ENCODE data around the gene SYNDIG1L. TPM values are rescaled to one million over a fixed set of nuclear protein-coding genes. Genes with fewer than 3 reads are reported as not detected.

Gene SYNDIG1L
- total and polyA plus RNA-seq, 2 of the 4 experiments (the other 2 are of a cell fraction), result not detected

GRCh38 chr14:74459976-74460375, 34.0 kb upstream of the SYNDIG1L start:
- H3K18ac ChIP-seq (ENCODE audit: low read depth, low read length), result no peak overlapping the region
- H3K9me1 ChIP-seq (ENCODE audit: insufficient read depth, low read length), result no peaks in the 10 kb centered on the region
- no peaks in the 10 kb centered on the region for H4K20me1 ChIP-seq (ENCODE audit: insufficient read depth, low read length)
- TF ChIP-seq MAFK (IDR thresholded peaks at IDR 0.05; ENCODE audit: low read depth, low read length) (no peak), MAZ (IDR thresholded peaks at IDR 0.05; ENCODE audit: borderline replicate concordance, low read depth, low read length) (0 out of 2 replicates have a peak, but pooled peaks have one; percentile 0)
- no peak overlapping the region for H4K91ac ChIP-seq (ENCODE audit: insufficient read depth, low read depth, low read length)
- no peak overlapping the region for H3K9ac ChIP-seq (ENCODE audit: low read depth, low read length)
- in situ Hi-C loops (cut with MboI; ENCODE audit: low sequenced_read_pairs) (no loop called here), dilution Hi-C loops (cut with HindIII; ENCODE audit: low sequenced_read_pairs, unreplicated experiment) (no loop called here), intact Hi-C loops (cut with micrococcal nuclease) (no loop called here)
- no peaks in the 10 kb centered on the region; the same call in 1 of the 2 replicates for H3K4me1 ChIP-seq (ENCODE audit: control insufficient read depth, insufficient read depth, low read length)
- H2BK5ac ChIP-seq (ENCODE audit: low read depth, low read length, poor library complexity, severe bottlenecking), result no peak overlapping the region
- no peak overlapping the region for H2BK120ac ChIP-seq (ENCODE audit: low read depth, low read length)
- H3K56ac ChIP-seq (ENCODE audit: extremely low read depth, insufficient read depth, low read length), result no peak overlapping the region
- peaks cover 50% of the 10 kb centered on the region for H3K27me3 ChIP-seq (ENCODE audit: control insufficient read depth, insufficient read depth, low read length)
- H2AFZ ChIP-seq (replicated peaks; ENCODE audit: low read length, poor library complexity), result no peak overlapping the region
- no peak for ATAC-seq (ENCODE audit: low read depth)
- no TSS peak for BruUV-seq (replicated peaks)
- no peak overlapping the region for H3K27ac ChIP-seq (ENCODE audit: insufficient read depth, low read length)
- H4K8ac ChIP-seq (ENCODE audit: low read depth in 2 of 2, low read length in 2 of 2), result no peak overlapping the region
- no peak overlapping the region for H3K14ac ChIP-seq (replicated peaks; ENCODE audit: low read depth, low read length)
- H3K23ac ChIP-seq (ENCODE audit: low read depth, low read length), result no peak overlapping the region
- no peak overlapping the region for H3K4me2 ChIP-seq (ENCODE audit: low read depth, low read length)
- POLR2A ChIA-PET (ENCODE audit: unreplicated experiment), result no interaction called here
- no peaks in the 10 kb centered on the region for H3K36me3 ChIP-seq (ENCODE audit: control insufficient read depth, insufficient read depth, low read length)
- WGBS, 2 experiments (ENCODE audit: extremely low coverage in 2 of 2, insufficient read length in 1 of 2), result 91% methylated on average over 5 of the region's 6 CpGs; no CpG with 5 or more reads in 1 of the 2 experiments
- H3K4me3 ChIP-seq (ENCODE audit: insufficient read depth, low read depth, low read length), result no peak overlapping the region
- H3K79me1 ChIP-seq (ENCODE audit: low read depth in 1 of 2, low read length in 2 of 2), result no peaks in the 10 kb centered on the region
- no peak overlapping the region for H2AK5ac ChIP-seq (ENCODE audit: low read depth, low read length)
- H2BK20ac ChIP-seq (ENCODE audit: low read depth, low read length), result no peak overlapping the region
- CTCF ChIA-PET, result no interaction called here
- no peak overlapping the region for H3K4ac ChIP-seq (ENCODE audit: low read depth, low read length)
- DNase-seq, result no peak
- H2BK15ac ChIP-seq (ENCODE audit: low read depth, low read length), result no peak overlapping the region
- H2AK9ac ChIP-seq (replicated peaks; ENCODE audit: low read depth, low read length, poor library complexity), result no peak overlapping the region
- H3K9me3 ChIP-seq (ENCODE audit: control insufficient read depth, insufficient read depth, low read length), result no peaks in the 10 kb centered on the region
- H4K5ac ChIP-seq (ENCODE audit: low read depth, low read length), result no peak overlapping the region
